Stimulated activated CD4-positive, alpha-beta T cell treated with anti-CD3 and anti-CD28 coated beads, TNF-alpha, amount 100 ng/mL, for 24 hours (primary cell): ENCODE results near the gene REXO4.
"Not testable (repeated sequence)": the region's sequence is repeated elsewhere in the genome, so short reads cannot be mapped to it uniquely, and the experiment has no call there.

ENCODE experiments used
- DNase-seq, 3 experiments: peaks; one replicate each; pipeline ENCODE4 v3.0.0-alpha.2; 2020; ENCODE audit warnings: low read depth in 3 of 3

The REXO4 gene

GRCh38 chr9:133421615-133422542, 4.1 kb upstream of the REXO4 start, which contains the start of gene ADAMTS13:
ADAMTS13 (plus strand) TSS chr9:133422367; CDS start chr9:133422444, 77 bp downstream.
- peak in 1 of 3 experiments; percentile 41 for DNase-seq

GRCh38 chr9:133420392-133420827, 2.6 kb upstream of the REXO4 start:
- no peak for DNase-seq

GRCh38 chr9:133419005-133419404, 1.2 kb upstream of the REXO4 start:
- DNase-seq: no peak

GRCh38 chr9:133415170-133415569, 2.6 kb downstream of the REXO4 start:
- no peak for DNase-seq

GRCh38 chr9:133408042-133408441, 9.8 kb downstream of the REXO4 start:
- no peak for DNase-seq

- DNase-seq: peak; percentile 63 to 80 (median 73)
Observed at GRCh38 chr9:133406480-133407307, 11.1 kb downstream of the REXO4 start.

GRCh38 chr9:133405508-133406438, 12.0 kb downstream of the REXO4 start:
- DNase-seq: no peak

GRCh38 chr9:133404454-133405002, 13.3 kb downstream of the REXO4 start:
- DNase-seq: no peak

GRCh38 chr9:133403766-133404453, 13.9 kb downstream of the REXO4 start:
- peak in 2 of 3 experiments; percentile 27 to 50 for DNase-seq

GRCh38 chr9:133402689-133403088, 15.1 kb downstream of the REXO4 start:
- DNase-seq: no peak

GRCh38 chr9:133401588-133401987, 16.2 kb downstream of the REXO4 start:
- no peak for DNase-seq

GRCh38 chr9:133400292-133400691, 17.5 kb downstream of the REXO4 start:
- no peak for DNase-seq

GRCh38 chr9:133397895-133398294, 19.9 kb downstream of the REXO4 start:
- DNase-seq: no peak

GRCh38 chr9:133397370-133397769, 20.4 kb downstream of the REXO4 start:
- DNase-seq: no peak

- DNase-seq: no peak
Observed at GRCh38 chr9:133396952-133397351, 20.9 kb downstream of the REXO4 start.

- DNase-seq: no peak
Observed at GRCh38 chr9:133394687-133395271, 23.0 kb downstream of the REXO4 start.

- DNase-seq: no peak
Observed at GRCh38 chr9:133393399-133393798, 24.4 kb downstream of the REXO4 start.

GRCh38 chr9:133392308-133392707, 25.5 kb downstream of the REXO4 start:
- DNase-seq: not testable (repeated sequence)

- not testable (repeated sequence) for DNase-seq
Observed at GRCh38 chr9:133391449-133391848, 26.4 kb downstream of the REXO4 start.

GRCh38 chr9:133390713-133391112, 27.1 kb downstream of the REXO4 start:
- no peak for DNase-seq
